Esophagus muscularis mucosa (tissue), 4 donors: Measurements from ENCODE around the gene COX6A2.

Experiments
- EP300 ChIP-seq: sonication (generic); formaldehyde crosslinking; IDR thresholded peaks from one replicate; pipeline ENCODE4 v1.6.1; 2017; ENCODE audit warnings: antibody characterized with exemption
- POLR2A ChIP-seq: fragments of 450-650 bp; IDR thresholded peaks from one replicate; pipeline ENCODE4 v1.6.1; 2017; ENCODE audit warnings: antibody characterized with exemption, moderate library complexity, mild to moderate bottlenecking, low read depth
- TF ChIP-seq, protein P1 (sequence below), 3 experiments: fragments of 200-600 bp in 2 of 3; fragments of 450-650 bp in 1 of 3; sonication (generic) in 2 of 3; IDR thresholded peaks; one replicate each; pipeline ENCODE4 v1.5.1; 2017 to 2019; ENCODE audit warnings: antibody characterized with exemption in 3 of 3, mild to moderate bottlenecking in 2 of 3, moderate library complexity in 1 of 3

- TF ChIP-seq POLR2A (no peak), EP300 (no peak)
- TF ChIP-seq, protein P1, sequence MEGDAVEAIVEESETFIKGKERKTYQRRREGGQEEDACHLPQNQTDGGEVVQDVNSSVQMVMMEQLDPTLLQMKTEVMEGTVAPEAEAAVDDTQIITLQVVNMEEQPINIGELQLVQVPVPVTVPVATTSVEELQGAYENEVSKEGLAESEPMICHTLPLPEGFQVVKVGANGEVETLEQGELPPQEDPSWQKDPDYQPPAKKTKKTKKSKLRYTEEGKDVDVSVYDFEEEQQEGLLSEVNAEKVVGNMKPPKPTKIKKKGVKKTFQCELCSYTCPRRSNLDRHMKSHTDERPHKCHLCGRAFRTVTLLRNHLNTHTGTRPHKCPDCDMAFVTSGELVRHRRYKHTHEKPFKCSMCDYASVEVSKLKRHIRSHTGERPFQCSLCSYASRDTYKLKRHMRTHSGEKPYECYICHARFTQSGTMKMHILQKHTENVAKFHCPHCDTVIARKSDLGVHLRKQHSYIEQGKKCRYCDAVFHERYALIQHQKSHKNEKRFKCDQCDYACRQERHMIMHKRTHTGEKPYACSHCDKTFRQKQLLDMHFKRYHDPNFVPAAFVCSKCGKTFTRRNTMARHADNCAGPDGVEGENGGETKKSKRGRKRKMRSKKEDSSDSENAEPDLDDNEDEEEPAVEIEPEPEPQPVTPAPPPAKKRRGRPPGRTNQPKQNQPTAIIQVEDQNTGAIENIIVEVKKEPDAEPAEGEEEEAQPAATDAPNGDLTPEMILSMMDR (IDR thresholded peaks at IDR 0.05): no peak
Observed at GRCh38 chr16:31471241-31471874, 43.2 kb upstream of the COX6A2 start.
